Measurements from ENCODE around the gene GCGR.
A peak's percentile ranks its signal among the peaks of the same experiment; 100 is the strongest.

Gene GCGR

DNA sequence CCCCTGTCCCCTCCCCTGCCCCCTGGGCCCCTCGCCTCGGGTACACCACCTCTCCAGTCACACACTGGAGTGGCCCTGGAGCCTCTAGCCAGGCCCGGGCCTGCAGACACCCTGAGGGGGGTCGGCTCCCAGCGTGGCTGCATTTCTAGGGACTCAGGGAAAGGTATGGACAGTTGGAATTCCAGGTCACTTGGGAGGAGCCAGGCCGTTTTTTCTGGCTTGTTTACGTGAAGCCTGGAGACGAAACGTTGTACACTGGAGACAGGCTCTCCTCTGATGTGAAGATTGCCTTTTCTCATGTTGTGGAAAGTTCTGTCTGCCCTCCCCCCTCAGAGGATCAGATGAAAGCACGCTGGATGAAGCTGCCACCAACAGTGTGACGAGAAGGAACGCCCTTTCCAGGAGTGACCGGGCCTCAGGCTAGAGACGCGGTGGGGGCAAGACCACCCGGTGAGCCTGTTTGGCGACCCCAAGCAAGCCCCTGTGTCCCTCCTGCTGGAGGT is 34.9 kb downstream of the GCGR start:
- TF ChIP-seq TAF1 (IDR thresholded peaks at IDR 0.05; ENCODE audit: borderline replicate concordance, insufficient read depth, low read length): no peak
- TF ChIP-seq POLR2AphosphoS5 (IDR thresholded peaks at IDR 0.05; ENCODE audit: low read depth, low read length): no peak
- no peak for TF ChIP-seq SIN3A (IDR thresholded peaks at IDR 0.05; ENCODE audit: borderline replicate concordance, insufficient read depth, low read length)
- no peak for TF ChIP-seq FOXP2 (optimal IDR thresholded peaks at IDR 0.05; ENCODE audit: borderline replicate concordance, extremely low read depth, extremely low read length, insufficient read depth)
- TF ChIP-seq, protein P1, sequence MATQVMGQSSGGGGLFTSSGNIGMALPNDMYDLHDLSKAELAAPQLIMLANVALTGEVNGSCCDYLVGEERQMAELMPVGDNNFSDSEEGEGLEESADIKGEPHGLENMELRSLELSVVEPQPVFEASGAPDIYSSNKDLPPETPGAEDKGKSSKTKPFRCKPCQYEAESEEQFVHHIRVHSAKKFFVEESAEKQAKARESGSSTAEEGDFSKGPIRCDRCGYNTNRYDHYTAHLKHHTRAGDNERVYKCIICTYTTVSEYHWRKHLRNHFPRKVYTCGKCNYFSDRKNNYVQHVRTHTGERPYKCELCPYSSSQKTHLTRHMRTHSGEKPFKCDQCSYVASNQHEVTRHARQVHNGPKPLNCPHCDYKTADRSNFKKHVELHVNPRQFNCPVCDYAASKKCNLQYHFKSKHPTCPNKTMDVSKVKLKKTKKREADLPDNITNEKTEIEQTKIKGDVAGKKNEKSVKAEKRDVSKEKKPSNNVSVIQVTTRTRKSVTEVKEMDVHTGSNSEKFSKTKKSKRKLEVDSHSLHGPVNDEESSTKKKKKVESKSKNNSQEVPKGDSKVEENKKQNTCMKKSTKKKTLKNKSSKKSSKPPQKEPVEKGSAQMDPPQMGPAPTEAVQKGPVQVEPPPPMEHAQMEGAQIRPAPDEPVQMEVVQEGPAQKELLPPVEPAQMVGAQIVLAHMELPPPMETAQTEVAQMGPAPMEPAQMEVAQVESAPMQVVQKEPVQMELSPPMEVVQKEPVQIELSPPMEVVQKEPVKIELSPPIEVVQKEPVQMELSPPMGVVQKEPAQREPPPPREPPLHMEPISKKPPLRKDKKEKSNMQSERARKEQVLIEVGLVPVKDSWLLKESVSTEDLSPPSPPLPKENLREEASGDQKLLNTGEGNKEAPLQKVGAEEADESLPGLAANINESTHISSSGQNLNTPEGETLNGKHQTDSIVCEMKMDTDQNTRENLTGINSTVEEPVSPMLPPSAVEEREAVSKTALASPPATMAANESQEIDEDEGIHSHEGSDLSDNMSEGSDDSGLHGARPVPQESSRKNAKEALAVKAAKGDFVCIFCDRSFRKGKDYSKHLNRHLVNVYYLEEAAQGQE (IDR thresholded peaks at IDR 0.05; ENCODE audit: insufficient read depth in 1 of 2, low read depth in 2 of 2, low read length in 2 of 2): no peak

DNA sequence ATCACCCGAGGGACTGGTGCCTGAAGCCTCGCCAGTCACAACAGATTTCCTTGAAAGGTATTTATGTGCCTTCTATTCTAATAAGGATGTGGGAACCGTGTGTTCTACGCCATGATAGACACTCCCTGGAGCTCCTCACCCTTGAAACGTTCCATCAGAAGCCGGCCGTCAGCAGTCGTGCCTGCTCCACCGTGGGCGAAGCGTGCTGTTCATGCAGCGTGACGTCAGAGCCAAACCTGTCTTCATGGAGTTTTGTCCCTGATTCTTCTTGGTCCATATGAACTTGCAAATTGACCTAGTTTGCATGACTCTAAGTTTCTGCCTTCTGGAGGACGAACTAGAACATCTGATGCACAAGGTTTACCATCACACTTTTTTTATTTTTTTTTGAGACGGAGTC is 35.4 kb downstream of the GCGR start:
- TF ChIP-seq TAF1 (IDR thresholded peaks at IDR 0.05; ENCODE audit: borderline replicate concordance, insufficient read depth, low read length) (no peak), POLR2AphosphoS5 (IDR thresholded peaks at IDR 0.05; ENCODE audit: low read depth, low read length) (no peak), FOXP2 (optimal IDR thresholded peaks at IDR 0.05; ENCODE audit: borderline replicate concordance, extremely low read depth, extremely low read length, insufficient read depth) (no peak), SIN3A (IDR thresholded peaks at IDR 0.05; ENCODE audit: borderline replicate concordance, insufficient read depth, low read length) (no peak)
- TF ChIP-seq, protein P1 (IDR thresholded peaks at IDR 0.05; ENCODE audit: insufficient read depth in 1 of 2, low read depth in 2 of 2, low read length in 2 of 2): no peak

DNA sequence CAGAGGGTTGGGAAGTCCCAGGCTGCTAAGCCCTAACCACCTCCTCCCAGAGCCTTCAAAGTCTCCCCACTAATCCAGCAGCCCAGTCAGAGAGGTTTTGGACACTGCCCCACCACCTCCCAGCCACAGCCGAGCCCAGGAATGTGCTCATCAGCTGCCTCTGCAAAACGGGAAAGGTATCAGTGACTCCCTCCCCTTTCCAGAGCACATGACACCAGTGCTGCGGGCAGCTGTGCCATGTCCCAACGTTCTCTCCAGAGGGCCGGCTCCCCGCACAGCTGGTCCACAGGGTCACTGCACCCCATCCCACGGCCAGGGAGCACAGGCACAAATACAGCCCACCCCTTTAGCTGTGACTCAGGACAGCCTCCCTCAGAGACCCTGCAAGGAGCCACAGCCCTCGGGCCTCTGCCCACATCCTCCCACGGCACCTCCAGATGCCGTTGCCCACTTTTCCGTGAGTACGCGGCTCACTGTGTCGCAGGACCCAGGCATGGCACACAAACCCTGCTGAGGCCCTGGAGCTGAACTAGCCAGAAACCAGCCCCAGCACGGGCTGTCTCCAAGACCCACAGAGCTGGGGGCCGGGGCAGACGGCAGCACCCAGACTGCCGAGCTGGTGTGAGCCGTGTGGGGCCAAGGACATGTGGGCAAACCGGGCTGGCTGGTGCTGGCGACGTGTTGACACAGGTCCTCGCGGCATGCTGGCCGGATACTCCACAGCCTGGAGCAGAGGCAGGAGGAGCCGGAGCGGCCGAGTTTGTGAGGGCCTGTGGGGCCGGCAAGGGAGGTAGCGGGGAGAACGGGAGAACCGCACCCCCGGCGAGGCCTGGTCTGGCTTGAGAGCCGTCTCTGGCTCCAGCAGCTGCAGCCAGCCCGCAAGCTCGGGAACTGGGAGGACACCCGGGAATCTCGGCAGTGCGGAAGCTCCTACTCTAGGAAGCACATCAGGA is 37.2 kb downstream of the GCGR start:
- TF ChIP-seq TAF1 (IDR thresholded peaks at IDR 0.05; ENCODE audit: borderline replicate concordance, insufficient read depth, low read length): no peak
- TF ChIP-seq FOXP2 (optimal IDR thresholded peaks at IDR 0.05; ENCODE audit: borderline replicate concordance, extremely low read depth, extremely low read length, insufficient read depth): no peak
- TF ChIP-seq, protein P1 (IDR thresholded peaks at IDR 0.05; ENCODE audit: insufficient read depth in 1 of 2, low read depth in 2 of 2, low read length in 2 of 2): no peak
- TF ChIP-seq SIN3A (IDR thresholded peaks at IDR 0.05; ENCODE audit: borderline replicate concordance, insufficient read depth, low read length): no peak
- TF ChIP-seq POLR2AphosphoS5 (IDR thresholded peaks at IDR 0.05; ENCODE audit: low read depth, low read length): peak; percentile 4; the same call in 1 of the 2 replicates

DNA sequence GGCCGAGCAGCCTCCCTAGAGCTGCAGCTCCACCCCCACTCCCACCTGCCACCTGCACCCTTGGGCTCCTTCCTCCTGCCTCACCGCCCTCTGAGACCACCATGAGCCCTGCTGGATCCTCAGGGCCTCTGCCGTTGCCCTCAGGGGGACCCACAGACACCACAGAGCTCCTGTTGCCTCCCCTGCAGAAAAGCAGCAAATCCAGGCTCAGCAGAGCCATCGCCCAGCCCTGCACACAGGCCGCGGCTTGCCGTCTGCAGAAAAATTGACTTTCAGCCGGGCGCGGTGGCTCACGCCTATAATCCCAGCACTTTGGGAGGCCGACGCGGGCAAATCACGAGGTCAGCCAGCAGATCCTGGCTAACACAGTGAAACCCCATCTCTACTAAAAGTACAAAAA is 37.9 kb downstream of the GCGR start:
- TF ChIP-seq, protein P1 (IDR thresholded peaks at IDR 0.05; ENCODE audit: insufficient read depth in 1 of 2, low read depth in 2 of 2, low read length in 2 of 2): no peak
- TF ChIP-seq FOXP2 (optimal IDR thresholded peaks at IDR 0.05; ENCODE audit: borderline replicate concordance, extremely low read depth, extremely low read length, insufficient read depth): no peak
- TF ChIP-seq SIN3A (IDR thresholded peaks at IDR 0.05; ENCODE audit: borderline replicate concordance, insufficient read depth, low read length): no peak
- TF ChIP-seq TAF1 (IDR thresholded peaks at IDR 0.05; ENCODE audit: borderline replicate concordance, insufficient read depth, low read length): no peak
- no peak; the same call in 1 of the 2 replicates for TF ChIP-seq POLR2AphosphoS5 (IDR thresholded peaks at IDR 0.05; ENCODE audit: low read depth, low read length)

Measured in PFSK-1 (cell line).